ENCODE data around the gene BCAR3.

Gene BCAR3

GRCh38 chr1:93614541-93614940 is 67.1 kb downstream of the BCAR3 start:
- no peak for DNase-seq

GRCh38 chr1:93613898-93614297 is 67.7 kb downstream of the BCAR3 start:
- DNase-seq, result no peak

GRCh38 chr1:93612510-93612909 is 69.1 kb downstream of the BCAR3 start:
- no peak for DNase-seq

GRCh38 chr1:93611668-93612067 is 70.0 kb downstream of the BCAR3 start:
- no peak for DNase-seq

- no peak for DNase-seq
Measured at GRCh38 chr1:93609536-93609935, 72.1 kb downstream of the BCAR3 start.

GRCh38 chr1:93608187-93609109 is 73.2 kb downstream of the BCAR3 start:
- peak; percentile 40 to 59 for DNase-seq

- peak; percentile 69 to 79 for DNase-seq
Measured at GRCh38 chr1:93607814-93608186, 73.8 kb downstream of the BCAR3 start.

- DNase-seq, result no peak
Measured at GRCh38 chr1:93605812-93606512, 75.7 kb downstream of the BCAR3 start.

GRCh38 chr1:93605026-93605568 is 76.5 kb downstream of the BCAR3 start:
- DNase-seq, result no peak

GRCh38 chr1:93604411-93604810 is 77.2 kb downstream of the BCAR3 start:
- no peak for DNase-seq

GRCh38 chr1:93603601-93604000 is 78.0 kb downstream of the BCAR3 start:
- DNase-seq, result no peak

- no peak for DNase-seq
Measured at GRCh38 chr1:93603106-93603505, 78.5 kb downstream of the BCAR3 start.

- DNase-seq, result no peak
Measured at GRCh38 chr1:93602101-93602500, 79.5 kb downstream of the BCAR3 start.

- no peak for DNase-seq
Measured at GRCh38 chr1:93601686-93602085, 80.0 kb downstream of the BCAR3 start.

GRCh38 chr1:93600663-93601062 is 81.0 kb downstream of the BCAR3 start:
- DNase-seq, result no peak

GRCh38 chr1:93599479-93599878 is 82.2 kb downstream of the BCAR3 start:
- DNase-seq, result no peak

- no peak for DNase-seq
Measured at GRCh38 chr1:93598861-93599439, 82.7 kb downstream of the BCAR3 start.

- DNase-seq, result no peak
Measured at GRCh38 chr1:93598396-93598795, 83.2 kb downstream of the BCAR3 start.

GRCh38 chr1:93597709-93598108 is 83.9 kb downstream of the BCAR3 start:
- no peak for DNase-seq

GRCh38 chr1:93596329-93597089 is 85.1 kb downstream of the BCAR3 start:
- no peak for DNase-seq

- DNase-seq, result no peak
Measured at GRCh38 chr1:93595743-93596142, 85.9 kb downstream of the BCAR3 start.

GRCh38 chr1:93595266-93595665 is 86.4 kb downstream of the BCAR3 start:
- no peak for DNase-seq

GRCh38 chr1:93594603-93594880 is 87.1 kb downstream of the BCAR3 start:
- no peak for DNase-seq
